Measurements from ENCODE around the gene GABRA5. TPM values are rescaled to one million over a fixed set of nuclear protein-coding genes. Genes with fewer than 3 reads are reported as not detected.

GABRA5 gene
- total and polyA plus RNA-seq, 11 donors, result not detected

DNA sequence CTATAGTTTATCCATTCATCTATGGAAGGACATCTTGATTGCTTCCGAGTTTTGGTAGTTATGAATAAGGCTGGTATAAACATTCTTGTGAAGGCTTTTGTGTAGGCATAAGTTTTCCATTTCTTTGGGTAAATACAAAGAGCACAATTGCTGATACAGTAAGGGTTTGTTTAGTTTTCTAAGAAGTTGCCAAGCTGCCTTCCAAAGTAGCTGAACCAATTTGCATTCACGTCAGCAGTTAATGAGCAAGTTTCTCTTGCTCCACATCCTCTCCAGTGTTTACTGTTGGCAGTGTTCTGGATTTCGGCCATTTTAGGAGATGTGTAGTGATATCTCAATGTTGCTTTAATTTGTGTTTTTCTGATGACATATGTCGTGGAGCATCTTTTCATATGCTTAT lies 34.2 kb downstream of the GABRA5 start:
- DNase-seq (no peak), ATAC-seq (no peak)
- intact Hi-C loops (cut with DNase I), result loop anchor here in 1 of 10 donors (5.0 kb wide), 1 partner anchor 34 kb away; the partner anchor contains the start of gene GABRA5
- Histone ChIP-seq H3K27me3 (no peaks in the 10 kb centered on the region), H3K4me3 (no peak overlapping the region), H3K9me3 (peaks cover 0 to 54% (median 16%) of the 10 kb centered on the region in 12 donors), H3K36me3 (no peaks in the 10 kb centered on the region), H3K4me1 (no peaks in the 10 kb centered on the region), H3K27ac (no peak overlapping the region)
- 59 to 74% (median 71%) methylated on average over 4 of the region's 4 CpGs for WGBS, 4 donors
- TF ChIP-seq, protein P1, sequence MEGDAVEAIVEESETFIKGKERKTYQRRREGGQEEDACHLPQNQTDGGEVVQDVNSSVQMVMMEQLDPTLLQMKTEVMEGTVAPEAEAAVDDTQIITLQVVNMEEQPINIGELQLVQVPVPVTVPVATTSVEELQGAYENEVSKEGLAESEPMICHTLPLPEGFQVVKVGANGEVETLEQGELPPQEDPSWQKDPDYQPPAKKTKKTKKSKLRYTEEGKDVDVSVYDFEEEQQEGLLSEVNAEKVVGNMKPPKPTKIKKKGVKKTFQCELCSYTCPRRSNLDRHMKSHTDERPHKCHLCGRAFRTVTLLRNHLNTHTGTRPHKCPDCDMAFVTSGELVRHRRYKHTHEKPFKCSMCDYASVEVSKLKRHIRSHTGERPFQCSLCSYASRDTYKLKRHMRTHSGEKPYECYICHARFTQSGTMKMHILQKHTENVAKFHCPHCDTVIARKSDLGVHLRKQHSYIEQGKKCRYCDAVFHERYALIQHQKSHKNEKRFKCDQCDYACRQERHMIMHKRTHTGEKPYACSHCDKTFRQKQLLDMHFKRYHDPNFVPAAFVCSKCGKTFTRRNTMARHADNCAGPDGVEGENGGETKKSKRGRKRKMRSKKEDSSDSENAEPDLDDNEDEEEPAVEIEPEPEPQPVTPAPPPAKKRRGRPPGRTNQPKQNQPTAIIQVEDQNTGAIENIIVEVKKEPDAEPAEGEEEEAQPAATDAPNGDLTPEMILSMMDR (IDR thresholded peaks at IDR 0.05), result no peak
- TF ChIP-seq POLR2A (IDR thresholded peaks at IDR 0.05), result no peak

DNA sequence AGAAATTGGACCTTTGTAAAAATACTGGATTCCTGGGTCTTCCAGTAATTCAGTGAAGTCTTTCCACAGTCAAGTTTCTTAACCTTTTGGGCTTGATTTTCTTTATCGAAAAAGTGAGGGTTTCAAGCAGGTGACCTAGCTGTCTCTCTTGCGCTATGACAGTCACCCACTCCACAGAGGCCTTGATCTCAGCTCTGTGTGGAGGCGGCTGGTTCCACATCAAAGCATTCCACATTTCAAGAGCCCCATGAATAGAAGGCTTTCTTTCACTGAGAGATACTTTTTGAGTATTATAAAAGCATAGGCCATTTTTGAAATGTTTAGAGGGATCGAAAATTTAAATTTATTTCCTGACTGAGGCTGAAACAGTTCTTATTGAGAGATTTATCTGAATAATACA lies 43.9 kb downstream of the GABRA5 start:
- Histone ChIP-seq H3K36me3 (no peaks in the 10 kb centered on the region), H3K27me3 (no peaks in the 10 kb centered on the region), H3K4me1 (no peaks in the 10 kb centered on the region), H3K9me3 (peaks cover 0 to 24% (median 5%) of the 10 kb centered on the region in 12 donors), H3K4me3 (no peak overlapping the region), H3K27ac (no peak overlapping the region)
- TF ChIP-seq POLR2A (IDR thresholded peaks at IDR 0.05), result no peak
- TF ChIP-seq, protein P1 (IDR thresholded peaks at IDR 0.05), result no peak
- no peak for ATAC-seq
- no peak for DNase-seq
- intact Hi-C loops (cut with DNase I), result loop anchor here in 1 of 10 donors (10.0 kb wide), 1 partner anchor 66 kb away; no protein-coding TSS in a partner anchor
- WGBS, 4 donors, result 41 to 61% (median 55%) methylated on average over 4 of the region's 4 CpGs

DNA sequence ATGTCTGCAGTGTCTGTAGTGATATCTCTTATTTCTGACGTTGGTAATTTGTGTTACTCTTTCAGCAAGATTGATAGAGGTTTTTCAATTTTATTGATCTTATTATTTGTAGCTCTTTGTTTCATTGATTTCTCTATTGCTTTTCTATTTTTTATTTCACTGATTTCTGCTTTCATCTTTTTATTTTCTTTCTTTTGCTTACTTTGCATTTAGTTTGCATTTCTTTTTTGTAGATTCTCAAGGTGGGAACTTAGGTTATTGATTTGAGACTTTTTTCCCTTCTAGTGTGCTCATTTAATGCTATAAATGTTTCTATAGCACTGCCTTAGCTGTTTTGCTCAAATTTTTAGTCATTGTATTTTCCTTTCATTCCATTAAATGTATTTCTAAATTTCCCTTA lies 54.6 kb downstream of the GABRA5 start:
- no peaks in the 10 kb centered on the region for H3K27me3 ChIP-seq
- ATAC-seq (no peak), DNase-seq (no peak)
- H3K4me3 ChIP-seq, result no peak overlapping the region
- TF ChIP-seq, protein P1 (IDR thresholded peaks at IDR 0.05), result no peak
- TF ChIP-seq POLR2A (IDR thresholded peaks at IDR 0.05), result no peak
- H3K36me3 ChIP-seq, result no peaks in the 10 kb centered on the region
- peaks cover 0 to 56% (median 18%) of the 10 kb centered on the region in 12 donors for H3K9me3 ChIP-seq
- no peak overlapping the region for H3K27ac ChIP-seq
- intact Hi-C loops (cut with DNase I), result no loop called here
- H3K4me1 ChIP-seq, result no peaks in the 10 kb centered on the region
- WGBS, 4 donors, result 42 to 59% (median 48%) methylated on average over 1 of the region's 1 CpG

DNA sequence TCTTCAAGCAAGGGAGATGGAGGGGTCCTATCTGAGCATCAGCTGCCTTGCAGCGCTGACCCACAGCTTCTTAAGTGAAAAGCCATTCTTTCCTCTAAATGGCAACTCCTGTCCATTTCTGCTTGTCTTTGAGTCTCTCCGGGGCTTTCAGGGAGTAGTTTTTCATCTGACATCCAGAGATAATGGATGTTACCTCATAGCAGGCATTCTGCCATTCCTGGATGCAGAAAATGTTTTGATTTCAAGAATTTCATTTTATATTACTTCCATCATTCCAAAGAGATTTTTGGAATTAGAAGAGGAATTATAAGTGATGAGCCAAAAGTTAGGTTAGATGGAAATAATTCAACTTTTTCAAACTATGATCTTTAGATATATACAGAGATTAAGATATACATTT lies 59.2 kb downstream of the GABRA5 start:
- Histone ChIP-seq H3K27me3 (peaks cover 0 to 5% (median 0%) of the 10 kb centered on the region in 9 donors), H3K4me3 (no peak overlapping the region)
- WGBS, 4 donors, result 56 to 79% (median 72%) methylated on average over 2 of the region's 2 CpGs

More for the DNA sequence above, 59.2 kb downstream of the GABRA5 start:
- intact Hi-C loops (cut with DNase I), result no loop called here
- Histone ChIP-seq H3K27ac (no peak overlapping the region), H3K36me3 (no peaks in the 10 kb centered on the region), H3K4me1 (no peaks in the 10 kb centered on the region), H3K9me3 (peaks cover 0 to 12% (median 1%) of the 10 kb centered on the region in 12 donors)
- DNase-seq, result no peak
- TF ChIP-seq POLR2A (IDR thresholded peaks at IDR 0.05), result no peak
- TF ChIP-seq, protein P1 (IDR thresholded peaks at IDR 0.05), result no peak
- ATAC-seq, result no peak
